Hippocampal formation (tissue), 2 donors: Measurements from ENCODE around the gene ZNF827.

Source experiments
- DNase-seq, 2 donors: peaks; one replicate each; lab custom pipeline; 2025; lab: John Stamatoyannopoulos, UW

ZNF827 gene

DNA sequence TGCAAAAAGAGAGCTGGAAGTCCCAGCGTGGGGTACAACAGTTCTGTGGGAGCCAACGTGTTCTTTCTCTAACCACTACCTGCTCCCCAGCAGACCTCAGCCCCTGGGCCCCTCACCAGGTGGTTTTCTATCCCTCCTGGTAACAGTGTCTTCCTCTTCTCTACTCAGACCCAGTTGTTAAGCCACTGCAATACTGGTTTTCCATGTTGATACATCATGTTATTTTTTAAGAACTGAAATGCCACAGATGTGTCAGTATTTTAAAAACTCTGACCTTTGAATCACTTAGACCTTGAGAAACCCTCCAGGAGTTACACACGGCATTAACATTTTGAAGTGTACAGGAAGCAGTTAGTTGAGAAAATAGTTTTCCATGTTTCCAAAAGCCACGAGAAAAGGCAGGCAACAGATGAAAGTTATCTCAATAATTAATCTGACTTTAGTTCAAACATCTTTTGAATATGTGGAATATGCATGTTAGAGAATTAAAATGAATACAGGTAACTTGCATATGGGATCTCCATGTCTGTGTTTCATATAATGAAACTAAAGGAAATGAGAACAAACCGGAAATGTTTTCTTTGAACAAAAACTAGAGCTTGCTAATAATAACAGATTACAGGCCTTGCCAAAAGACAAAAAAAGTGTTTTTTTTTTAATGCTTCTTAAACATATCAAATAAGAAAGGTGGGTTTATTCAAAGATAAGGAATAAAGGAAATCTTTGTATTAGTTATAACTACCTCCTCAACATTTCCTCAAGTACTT lies 108.8 kb downstream of the ZNF827 start:
- no peak for DNase-seq

DNA sequence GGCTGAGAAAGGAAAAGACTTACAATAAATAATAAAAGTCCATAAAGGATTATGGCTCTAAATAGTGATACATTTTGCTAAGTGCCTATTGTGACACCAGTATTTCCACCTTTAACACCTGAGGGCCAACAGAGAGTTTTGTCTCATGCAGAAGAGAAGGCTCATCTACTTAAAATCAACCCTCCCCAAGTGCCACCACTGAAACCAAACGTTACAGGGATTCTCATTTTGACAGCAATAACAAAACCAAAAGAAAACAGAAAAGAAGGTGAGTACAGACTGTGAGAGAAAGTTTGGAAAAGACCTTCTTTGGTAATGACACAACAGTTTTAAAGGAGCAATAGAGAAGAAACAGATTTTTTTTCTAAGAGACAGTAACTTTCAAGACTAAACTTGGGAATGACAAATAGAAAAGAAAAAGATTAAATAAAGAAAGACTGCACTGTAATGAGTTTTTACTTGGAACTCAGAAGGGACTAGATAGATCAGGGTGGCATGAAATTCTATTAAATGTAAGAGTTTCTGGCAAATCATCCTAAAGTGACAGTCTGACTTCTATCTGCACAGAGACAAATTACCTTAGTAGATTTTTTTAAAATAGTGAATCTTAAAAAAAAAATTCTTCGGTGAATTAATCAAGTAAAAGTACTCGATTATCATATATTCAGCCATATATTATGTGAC lies 109.7 kb downstream of the ZNF827 start:
- no peak for DNase-seq

DNA sequence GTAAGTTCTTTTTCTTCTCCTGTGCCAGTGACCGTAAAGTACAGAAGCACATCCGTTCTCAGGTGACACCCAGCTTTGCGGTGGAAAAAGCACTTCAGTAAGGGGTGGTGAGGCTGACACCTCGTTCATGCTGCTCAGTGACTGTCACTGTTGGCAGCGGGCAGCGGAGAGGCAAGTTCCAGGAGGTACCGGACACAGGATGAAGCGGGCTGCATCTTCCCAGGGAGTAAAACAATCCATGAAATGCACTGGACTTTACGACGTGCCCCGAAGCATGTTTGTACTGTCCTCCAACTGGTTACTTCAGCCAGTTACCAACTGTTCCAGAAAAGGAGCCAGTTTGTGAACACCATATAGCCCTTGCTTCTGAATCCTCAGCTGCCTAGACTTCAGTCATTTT lies 110.7 kb downstream of the ZNF827 start:
- DNase-seq, result no peak

DNA sequence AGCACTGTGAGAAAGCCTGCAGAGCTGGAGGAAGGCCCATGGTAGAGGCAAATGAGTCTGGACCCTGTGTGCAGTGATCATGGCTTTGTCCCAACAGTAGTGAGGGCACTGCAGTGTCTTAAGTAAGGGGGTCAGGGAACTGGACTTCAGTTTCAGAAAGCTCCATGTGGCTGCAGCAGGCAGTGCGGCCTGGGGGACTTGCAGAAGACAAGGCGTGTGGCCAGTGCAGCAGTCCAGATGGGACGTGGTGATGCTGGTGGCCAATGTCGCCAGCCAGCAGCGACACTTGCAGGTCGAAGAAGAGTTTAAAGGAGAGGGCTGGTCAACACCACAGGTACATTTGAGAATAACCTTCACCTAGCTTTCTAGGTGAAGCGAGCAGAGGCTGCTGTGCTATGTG lies 113.4 kb downstream of the ZNF827 start:
- DNase-seq, result no peak

DNA sequence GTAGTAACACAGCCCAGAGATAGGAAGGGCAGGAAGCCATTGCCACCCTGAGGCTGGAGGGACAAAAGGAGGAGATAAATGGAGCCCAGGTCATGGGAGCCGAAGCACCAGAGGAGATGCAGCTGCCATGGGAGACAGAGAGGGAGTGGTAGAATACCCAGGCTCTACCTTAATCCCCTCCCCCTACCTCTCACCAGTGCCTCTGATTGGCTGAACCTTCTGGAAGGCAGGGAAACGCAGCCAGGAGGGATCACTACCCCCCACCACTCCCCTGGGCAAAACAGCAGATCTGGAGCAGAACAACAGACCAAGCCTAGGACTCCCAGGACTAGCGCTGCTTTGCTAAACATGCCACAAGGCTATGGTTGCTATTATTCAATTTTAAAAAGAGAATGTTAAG lies 114.2 kb downstream of the ZNF827 start:
- DNase-seq, result no peak

DNA sequence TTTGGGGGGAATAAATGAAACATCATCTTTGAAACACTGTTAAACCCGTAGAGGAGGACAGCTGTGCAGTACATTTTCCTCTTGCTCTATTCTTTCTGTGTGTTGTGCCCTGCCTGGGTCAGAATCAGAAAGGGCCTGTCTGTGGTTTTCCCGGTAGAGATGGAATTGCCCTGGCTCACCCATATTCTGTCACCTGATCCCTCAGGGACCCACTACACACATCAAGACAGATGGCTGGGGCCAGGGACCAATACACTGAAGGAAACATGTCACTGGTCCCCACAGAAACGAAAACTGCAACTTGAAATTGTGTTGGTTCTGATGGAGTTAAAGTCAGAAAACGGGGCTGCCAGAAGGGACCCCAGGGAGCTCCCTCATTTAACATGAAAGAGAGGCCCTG lies 114.9 kb downstream of the ZNF827 start:
- no peak for DNase-seq

DNA sequence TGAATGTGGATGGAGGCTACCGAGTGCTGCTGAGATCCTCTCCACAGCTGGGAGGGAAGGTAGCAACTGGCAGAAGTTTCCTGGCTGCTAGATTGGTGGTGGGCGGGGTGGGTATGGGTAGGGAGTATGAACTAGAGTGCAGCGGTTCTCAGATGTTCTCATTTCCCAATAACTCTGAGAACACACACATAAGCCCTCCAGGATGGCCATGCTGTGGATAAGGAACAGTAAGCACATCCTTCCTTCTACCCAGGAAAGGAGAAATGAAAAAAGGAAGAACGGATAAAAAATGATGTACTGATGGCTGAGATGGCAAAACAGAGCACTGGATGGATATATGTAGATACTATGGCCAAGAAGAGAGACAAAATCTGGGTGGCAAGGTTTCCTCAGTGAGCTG lies 116.0 kb downstream of the ZNF827 start:
- DNase-seq, result no peak

DNA sequence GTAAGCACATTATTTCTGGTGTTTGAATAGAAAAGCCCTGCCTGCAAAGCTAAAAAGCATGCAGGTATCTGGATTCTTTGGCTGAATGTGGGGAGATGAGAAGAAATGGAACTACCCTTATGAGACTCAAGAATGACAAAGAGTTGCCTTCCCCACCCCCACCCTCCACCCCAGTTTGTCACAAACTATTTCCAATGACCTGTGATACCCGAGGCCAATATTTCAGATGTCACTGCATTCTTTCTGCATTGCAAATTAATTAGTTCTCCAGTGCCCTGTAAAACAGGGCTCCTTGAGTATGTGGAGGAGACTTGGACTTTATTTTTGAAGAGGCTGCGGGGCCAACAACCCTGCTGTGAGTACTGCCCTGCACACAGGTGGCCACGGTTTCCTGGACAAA lies 116.4 kb downstream of the ZNF827 start:
- no peak for DNase-seq

DNA sequence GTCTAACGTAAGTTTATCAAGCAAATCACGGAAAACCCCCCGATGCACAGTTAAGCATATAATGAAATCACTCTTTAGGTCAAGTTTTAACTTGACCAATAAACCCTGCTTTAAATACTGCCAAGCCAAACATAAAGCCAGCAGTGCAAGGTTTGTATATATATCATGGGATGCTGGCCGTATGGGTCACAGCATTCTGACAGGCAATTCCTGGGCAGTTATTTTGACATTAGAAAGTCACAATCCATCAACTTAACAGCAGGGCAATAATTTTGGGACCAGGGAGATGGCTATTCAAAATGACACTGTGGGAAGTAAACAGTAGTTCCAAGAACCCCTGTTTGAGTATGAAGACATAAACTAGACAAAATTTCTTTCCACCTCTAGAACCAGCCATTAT lies 116.9 kb downstream of the ZNF827 start:
- no peak for DNase-seq

DNA sequence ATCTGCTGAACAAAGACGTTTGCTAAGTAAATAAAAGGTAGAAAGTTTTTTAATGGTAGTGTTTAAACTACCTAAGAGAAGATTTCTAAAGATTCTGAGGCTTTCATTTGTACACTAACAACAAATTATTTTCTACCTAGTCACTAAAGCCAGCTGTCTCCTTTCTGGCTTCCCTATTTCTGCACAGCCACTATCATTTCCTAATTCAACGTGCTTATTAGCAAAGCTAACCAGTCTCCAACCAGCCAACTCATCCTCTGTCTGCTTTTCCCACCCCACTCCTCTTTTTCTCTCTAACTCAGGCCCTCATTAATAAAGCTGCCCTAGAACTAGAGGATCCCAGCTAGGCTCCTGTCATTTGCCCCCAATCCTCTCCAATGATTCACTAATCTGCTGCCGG lies 118.2 kb downstream of the ZNF827 start:
- DNase-seq, result no peak

DNA sequence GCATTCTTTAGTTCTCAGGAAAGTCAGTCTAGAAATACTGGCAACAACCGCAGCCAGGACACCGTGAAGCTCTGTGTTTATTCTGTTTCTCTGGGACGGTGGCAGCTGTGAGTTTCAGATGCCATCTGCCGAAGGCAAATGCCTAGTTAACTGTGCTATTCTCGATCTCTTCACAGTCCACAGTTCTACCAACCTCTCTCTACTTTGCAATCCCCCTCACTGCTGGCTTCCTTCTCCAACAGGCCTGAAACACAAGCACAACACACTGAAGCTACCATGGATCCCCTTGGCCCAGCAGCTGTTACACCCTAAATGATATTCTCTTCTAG lies 118.8 kb downstream of the ZNF827 start:
- peak; percentile 41 to 78 for DNase-seq

DNA sequence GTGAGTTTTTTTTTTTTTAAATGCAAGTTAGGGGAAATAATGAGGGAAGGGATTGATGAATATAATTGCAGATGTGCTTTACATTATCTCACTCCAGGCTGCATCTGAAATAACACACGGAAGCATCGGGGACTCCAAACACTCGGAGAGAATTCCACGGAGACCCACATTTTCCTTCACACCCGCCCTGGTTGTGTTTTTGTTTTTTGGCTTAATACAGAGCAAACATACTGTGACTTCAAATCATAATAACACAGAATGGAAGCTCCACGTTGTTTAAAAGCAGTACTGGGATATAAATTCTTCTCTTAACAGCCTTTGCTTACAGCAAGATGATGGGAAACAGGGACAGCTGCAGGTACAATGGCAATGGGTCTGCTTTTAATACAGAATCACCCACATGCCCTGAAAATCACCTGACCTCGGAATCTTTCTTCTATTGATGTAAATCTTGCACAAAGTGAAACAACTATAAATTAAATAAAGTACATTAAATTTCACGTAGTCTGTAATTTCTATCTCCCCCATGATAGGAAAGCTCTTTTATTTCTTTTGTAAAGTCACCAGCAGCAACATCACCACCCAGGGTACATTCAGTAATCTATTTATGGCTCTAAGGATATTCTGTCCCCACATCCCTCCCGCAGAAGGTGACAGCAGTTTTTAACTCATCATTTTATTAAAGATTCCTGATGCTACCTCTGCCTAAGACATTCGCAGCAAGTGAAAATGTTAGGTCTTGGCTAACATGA lies 119.3 kb downstream of the ZNF827 start:
- no peak for DNase-seq

DNA sequence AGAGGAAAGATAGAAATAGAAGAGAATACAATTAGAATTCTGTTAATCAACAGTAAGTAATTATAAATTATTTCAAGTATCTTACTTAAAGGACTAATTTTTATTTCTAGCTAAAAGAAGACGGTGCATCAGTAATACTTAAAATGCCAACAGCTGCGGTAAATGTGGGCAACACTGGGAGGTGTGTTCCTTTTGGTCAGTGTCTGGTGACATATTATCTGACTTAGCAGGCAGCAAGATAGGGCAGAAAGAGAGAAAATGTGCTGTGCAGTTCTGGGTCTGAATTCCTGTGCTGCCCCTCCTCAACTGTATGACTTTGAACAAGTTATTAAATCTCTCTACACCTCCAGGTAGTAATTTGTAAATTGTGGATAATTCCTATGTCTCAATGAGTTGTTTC lies 120.6 kb downstream of the ZNF827 start:
- DNase-seq, result no peak

DNA sequence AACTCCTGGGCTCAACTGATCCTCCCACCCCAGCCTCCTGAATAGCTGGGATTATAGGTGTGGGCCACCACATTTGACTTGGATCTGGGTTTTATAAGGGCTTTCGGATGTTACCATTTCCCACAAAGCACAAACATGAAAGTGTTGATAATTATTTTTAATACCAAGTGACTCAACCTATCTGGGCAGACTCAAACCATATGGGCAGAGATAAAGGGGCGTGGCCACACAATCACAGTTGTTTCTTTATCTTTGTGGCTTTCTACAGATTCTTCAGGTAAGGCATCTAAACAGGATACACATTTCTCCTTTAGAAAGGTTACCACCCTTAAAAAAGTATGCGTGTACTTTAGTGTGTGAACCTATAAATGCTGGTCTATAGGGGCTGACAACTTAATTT lies 122.5 kb downstream of the ZNF827 start:
- DNase-seq, result no peak

DNA sequence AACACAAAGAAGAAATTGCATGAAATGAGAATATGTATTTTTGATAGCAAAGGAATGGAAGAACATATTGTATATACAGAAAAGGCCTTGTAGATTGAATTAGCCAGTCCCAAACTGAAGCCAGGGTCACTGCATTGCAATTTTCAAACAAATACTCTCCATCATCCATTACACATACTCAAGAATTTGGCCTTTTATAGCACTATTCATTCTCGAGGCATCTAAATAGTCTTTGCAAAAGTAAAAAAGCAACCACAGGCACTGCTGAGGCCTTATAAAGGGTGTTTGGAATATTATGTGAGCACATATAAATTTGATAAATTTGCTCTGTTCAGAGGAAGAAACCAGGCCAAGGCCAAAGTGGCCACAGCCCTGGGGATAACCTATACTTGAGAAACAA lies 123.0 kb downstream of the ZNF827 start:
- DNase-seq, result no peak

DNA sequence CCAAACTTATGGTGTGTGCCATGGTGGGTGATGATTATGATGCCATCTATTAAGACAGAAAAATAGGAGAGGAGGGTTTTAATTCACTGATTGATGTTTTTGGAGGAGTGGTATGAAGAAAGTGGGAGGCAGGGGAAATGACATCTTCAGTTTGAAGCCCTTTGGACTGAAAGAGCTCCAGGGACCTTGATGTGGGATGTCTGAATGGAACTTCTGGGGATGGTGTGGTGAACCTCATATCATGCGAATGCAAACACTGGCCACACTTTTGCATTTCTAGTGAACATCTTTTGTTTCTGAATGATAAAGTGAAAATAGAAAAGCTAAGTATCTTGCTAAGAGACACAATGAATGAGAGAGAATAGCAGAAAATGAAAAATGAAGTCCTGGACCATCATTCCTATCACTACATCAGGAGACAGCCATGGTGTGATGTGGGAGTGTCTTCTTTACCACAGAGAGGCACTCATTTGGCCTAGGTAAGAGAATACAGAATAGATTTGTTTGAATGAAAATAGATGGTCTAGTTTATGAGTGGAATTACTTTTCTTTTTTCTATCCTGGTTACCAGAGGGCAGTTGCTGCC lies 123.5 kb downstream of the ZNF827 start:
- DNase-seq, result no peak

DNA sequence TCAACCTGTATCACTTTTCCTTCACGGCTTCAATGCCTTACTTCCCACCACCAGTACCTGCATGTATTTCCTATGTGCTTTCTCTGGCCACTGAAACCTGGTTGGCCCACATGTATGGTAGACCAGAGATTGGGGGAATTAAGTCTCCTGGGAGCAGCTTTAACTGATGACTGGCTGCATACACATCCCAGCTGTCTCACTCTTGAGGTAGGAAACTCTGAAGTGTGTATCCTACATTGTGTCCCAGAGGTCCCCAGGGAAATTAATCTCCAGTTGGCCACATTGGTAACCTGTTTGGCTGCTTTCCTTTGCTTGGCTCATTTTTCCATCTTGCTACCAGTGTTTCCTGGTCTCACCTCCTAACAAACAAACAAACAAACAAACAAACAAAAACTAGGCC lies 124.4 kb downstream of the ZNF827 start:
- no peak for DNase-seq

DNA sequence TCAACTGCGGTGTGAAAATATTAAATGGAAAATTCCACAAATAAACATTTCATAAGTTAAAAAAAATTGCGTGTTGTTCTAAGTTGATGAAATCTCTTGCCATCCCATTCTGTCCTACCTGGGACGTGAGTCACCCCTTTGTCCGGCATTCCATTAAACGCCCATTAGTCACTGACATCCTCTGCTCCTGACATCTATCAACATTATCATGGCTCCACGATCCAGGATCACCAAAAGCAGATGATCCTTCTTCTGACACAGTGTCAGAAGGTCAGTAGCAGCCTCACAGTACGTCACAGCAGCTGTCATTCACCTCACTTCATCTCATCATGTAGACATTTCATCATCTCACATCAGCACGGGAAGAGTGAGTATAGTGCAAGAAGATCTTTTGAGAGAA lies 125.7 kb downstream of the ZNF827 start:
- no peak for DNase-seq

DNA sequence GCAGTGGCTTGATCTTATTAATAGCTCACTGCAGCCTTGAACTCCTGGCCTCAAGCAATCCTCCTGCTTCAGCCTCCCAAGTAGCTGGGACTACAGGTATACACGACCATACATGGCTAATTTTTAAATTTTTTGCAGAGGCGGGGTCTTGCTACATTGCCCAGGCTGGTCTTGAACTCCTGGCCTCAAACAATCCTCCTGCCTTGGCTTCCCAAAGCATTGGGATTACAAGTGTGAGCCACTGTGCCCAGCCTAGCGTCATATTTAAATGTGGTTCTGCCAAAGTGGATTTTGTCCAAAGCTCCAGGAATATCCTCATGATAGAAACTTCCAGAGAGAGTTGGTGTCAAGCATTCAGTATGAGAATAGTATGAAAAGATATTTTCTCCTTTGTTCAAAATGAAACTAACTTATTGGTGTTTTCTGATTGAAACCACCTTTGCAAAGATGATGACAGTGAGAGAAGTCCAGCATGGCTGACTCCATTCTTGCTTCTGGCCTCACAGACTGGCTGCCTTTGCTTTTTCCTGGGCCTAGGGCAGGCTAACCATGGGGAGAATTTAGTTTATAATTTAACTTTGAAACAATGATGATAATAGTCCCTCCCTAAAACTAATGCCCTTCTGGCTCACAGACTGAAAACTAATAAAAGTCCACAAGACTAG lies 129.6 kb downstream of the ZNF827 start:
- DNase-seq, result no peak

DNA sequence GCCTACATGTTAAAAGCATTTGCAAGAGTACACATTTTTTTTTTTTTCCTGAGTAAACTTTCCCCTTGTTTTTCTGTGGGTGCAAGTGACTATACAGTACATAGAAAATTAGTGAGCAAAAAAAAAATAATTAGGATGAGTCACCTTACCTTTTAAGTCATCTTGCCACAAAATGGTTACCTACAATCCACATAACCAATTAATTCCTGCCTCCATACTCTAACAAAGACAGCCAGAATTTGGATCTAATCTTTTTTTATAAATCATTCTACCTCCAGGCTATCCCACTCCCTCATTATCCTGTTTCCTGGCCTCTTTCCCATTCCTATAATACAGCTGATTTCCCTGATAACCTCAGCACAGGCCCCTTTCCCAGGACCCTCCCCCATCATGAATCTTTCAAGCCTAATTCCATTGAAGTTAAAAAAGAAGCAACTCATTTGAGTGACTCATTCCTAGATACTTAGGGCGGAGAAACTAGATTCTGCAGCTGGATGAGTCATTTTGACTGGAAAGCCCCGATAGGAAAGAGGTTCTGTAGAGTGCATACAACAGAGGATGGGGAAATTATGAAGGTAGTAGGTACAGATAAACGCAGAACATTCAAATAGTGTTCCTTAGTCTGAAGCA lies 130.5 kb downstream of the ZNF827 start:
- no peak for DNase-seq

DNA sequence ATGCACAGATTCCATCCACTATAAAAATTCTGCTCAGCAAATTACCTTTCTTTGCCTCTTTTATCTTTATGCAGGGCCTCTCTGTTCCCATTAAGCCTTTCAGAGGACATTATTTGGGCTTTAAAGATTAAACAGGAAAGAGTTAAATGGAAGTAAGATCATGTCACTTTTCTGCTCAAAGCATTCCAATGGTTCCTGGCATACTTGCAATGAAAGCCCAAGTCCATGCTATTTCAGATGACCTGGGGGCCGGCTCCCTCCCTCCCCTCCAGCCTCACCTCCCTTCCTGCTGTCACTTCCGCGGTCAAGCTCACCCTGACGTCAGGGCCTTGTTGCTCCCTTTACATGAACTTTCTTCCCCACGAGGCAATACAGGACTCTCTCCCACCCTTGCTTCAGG lies 133.1 kb downstream of the ZNF827 start:
- no peak for DNase-seq

DNA sequence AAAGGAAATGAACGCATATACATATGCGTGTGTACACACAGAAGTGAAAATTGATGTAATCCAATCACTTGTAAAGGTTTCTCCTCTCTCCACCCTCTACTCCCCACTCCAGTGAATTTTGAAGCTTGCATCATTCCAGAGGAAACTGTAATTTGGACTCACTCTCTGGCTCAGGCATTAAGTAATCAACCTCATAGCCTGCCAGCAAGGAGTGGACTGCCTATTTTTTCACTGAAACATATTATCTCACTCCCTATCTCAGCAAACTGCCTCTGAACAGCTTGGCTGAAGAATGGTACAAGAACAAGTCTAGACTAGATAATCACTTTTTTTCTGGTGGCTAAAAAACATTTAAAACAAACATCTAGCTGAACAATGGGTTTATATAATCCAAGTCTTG lies 134.5 kb downstream of the ZNF827 start:
- no peak for DNase-seq
